HepG2 (cell line): ENCODE results near the gene WDR45B. TPM values are rescaled to one million over a fixed set of nuclear protein-coding genes. Genes with fewer than 3 reads are reported as not detected.

Experiments
- ATAC-seq: fragments of 200-7000 bp; cut with Tn5 transposase; 3 replicates; pipeline ENCODE4 v1.9.1; 2020; ENCODE audit warnings: mild to moderate bottlenecking, moderate library complexity
- BruUV-seq: library from RNA; stranded (reverse); fragments of 400-500 nt; replicated peaks from 2 replicates; lab custom pipeline; 2021; lab: Mats Ljungman, UMichigan
- CTCF ChIA-PET: fragments of 300-600 bp; formaldehyde crosslinking; extraction: SDS; loops from one replicate; lab custom pipeline; 2021; ENCODE audit warnings: low total read pairs, inconsistent platforms, low intra/inter-chr PET ratio; lab: Yijun Ruan, JAX
- POLR2A ChIA-PET: fragments of 350-600 bp; sonication (Branson Sonifier 250); formaldehyde crosslinking; loops from one replicate; lab custom pipeline; 2020; ENCODE audit warnings: antibody characterized with exemption, inconsistent platforms; lab: Yijun Ruan, JAX
- DNase-seq: peaks from one replicate; pipeline ENCODE4 v3.0.0-alpha.2; 2015; ENCODE audit warnings: low spot score
- FAIRE-seq: peaks from 3 replicates; lab custom pipeline; 2011; peaks lifted over from hg19 to GRCh38; lab: Jason Lieb, UNC
- H2AFZ ChIP-seq: one replicate; pipeline ENCODE4 v1.6.1; 2011; ENCODE audit warnings: low read length, inconsistent platforms
- H3K27ac ChIP-seq: fragments of 300-600 bp; 3 replicates; pipeline ENCODE4 v1.8.0; 2011; ENCODE audit warnings: mixed run types, mild to moderate bottlenecking, mixed read lengths, low read length, inconsistent platforms; ENCODE audit not compliant: insufficient read depth; ENCODE audit errors: extremely low read length
- H3K27me3 ChIP-seq, 2 experiments: fragments of 200-600 bp in 1 of 2; 2 replicates in 1 of 2; 3 replicates in 1 of 2; pipeline versions ENCODE4 v1.6.0 to v1.8.0; 2011; ENCODE audit warnings: low read length in 2 of 2, mild to moderate bottlenecking in 2 of 2, moderate library complexity in 2 of 2, inconsistent platforms in 1 of 2; ENCODE audit not compliant: insufficient read depth in 2 of 2, control insufficient read depth in 1 of 2
- H3K36me3 ChIP-seq, 2 experiments: fragments of 200-600 bp in 1 of 2; replicated peaks in 1 of 2; 2 replicates in 1 of 2; 3 replicates in 1 of 2; pipeline versions ENCODE4 v1.5.1 to v1.8.0; 2011; ENCODE audit warnings: low read length in 2 of 2, inconsistent platforms in 1 of 2; ENCODE audit not compliant: insufficient read depth in 2 of 2, control insufficient read depth in 1 of 2
- H3K4me1 ChIP-seq: 2 replicates; pipeline ENCODE4 v1.5.1; 2012; ENCODE audit warnings: low read length, inconsistent platforms; ENCODE audit not compliant: insufficient read depth
- H3K4me2 ChIP-seq: 2 replicates; pipeline ENCODE4 v1.6.0; 2011; ENCODE audit warnings: low read depth, low read length, inconsistent platforms
- H3K4me3 ChIP-seq, 3 experiments: fragments of 200-600 bp in 1 of 3; sonication (generic), shearing (Covaris generic) in 1 of 3; replicated peaks in 1 of 3; 2 replicates each; pipeline ENCODE4 v1.5.1; 2011 to 2016; ENCODE audit warnings: low read length in 3 of 3, inconsistent platforms in 2 of 3, low read depth in 2 of 3, mild to moderate bottlenecking in 2 of 3, control low read depth in 1 of 3, mixed read lengths in 1 of 3; ENCODE audit not compliant: insufficient read depth in 1 of 3
- H3K79me2 ChIP-seq: one replicate; pipeline ENCODE4 v1.6.1; 2011; ENCODE audit warnings: low read length, inconsistent platforms; ENCODE audit not compliant: insufficient read depth
- H3K9ac ChIP-seq: 2 replicates; pipeline ENCODE4 v1.6.0; 2011; ENCODE audit warnings: mild to moderate bottlenecking, low read depth, low read length, inconsistent platforms; ENCODE audit not compliant: insufficient read depth
- H3K9me3 ChIP-seq: 2 replicates; pipeline ENCODE4 v1.5.1; 2012; ENCODE audit warnings: mild to moderate bottlenecking, low read length
- H4K20me1 ChIP-seq: 2 replicates; pipeline ENCODE4 v1.6.0; 2011; ENCODE audit warnings: inconsistent platforms, mild to moderate bottlenecking, low read length, moderate library complexity; ENCODE audit not compliant: insufficient read depth
- AKNA ChIP-seq: sonication (generic); formaldehyde crosslinking; IDR thresholded peaks from 2 replicates; pipeline ENCODE4 v1.4.0; 2020; ENCODE audit warnings: missing genetic modification reagents, borderline replicate concordance
- MAFF ChIP-seq: IDR thresholded peaks from 2 replicates; pipeline ENCODE4 v1.6.1; 2011; ENCODE audit warnings: low read depth, low read length, improper control_type of control experiment
- MAFK ChIP-seq, 2 experiments: IDR thresholded peaks in 1 of 2; conservative IDR thresholded peaks in 1 of 2; 2 replicates each; pipeline ENCODE4 v1.6.1; 2011; ENCODE audit warnings: improper control_type of control experiment in 2 of 2, low read length in 2 of 2
- ZNF354B ChIP-seq: sonication (generic); formaldehyde crosslinking; IDR thresholded peaks from 2 replicates; pipeline ENCODE4 v1.8.0; 2022; ENCODE audit warnings: mild to moderate bottlenecking, missing genetic modification reagents
- WGBS: methylation state at CpG from one replicate; pipeline ENCODE4 v1.1.6; 2017; ENCODE audit warnings: low lambda C conversion rate; 5-methylcytosine and 5-hydroxymethylcytosine counted together
- in situ Hi-C: cut with HindIII; loops from 2 replicates; pipeline ENCODE4 v1.10.0; 2017; ENCODE audit warnings: low pct_unique_long_range_greater_than_20kb; ENCODE audit not compliant: extremely low pct_ligation_motif_present
- intact Hi-C: fragments of 100-400 bp; cut with micrococcal nuclease; formaldehyde crosslinking; loops from one replicate; pipeline ENCODE4 v1.10.0; 2022; ENCODE audit not compliant: unreplicated experiment
- polyA plus RNA-seq, 8 experiments: library from polyadenylated mRNA; depleted of rRNA in 3 of 8; stranded (reverse) in 7 of 8; unstranded in 1 of 8; fragments of >200 nt; fragmentation: Illumina TruSeq in 4 of 8; extraction: Trizol in 4 of 8; gene quantifications; 2 replicates each; pipeline versions ENCODE4 v1.2.1 to v1.2.3, GENCODE V29; 2011 to 2016; ENCODE audit warnings: low read depth in 4 of 8, missing spikeins in 1 of 8, mixed read lengths in 1 of 8; ENCODE audit not compliant: insufficient read depth in 1 of 8
- total RNA-seq, 5 experiments: library from RNA; depleted of rRNA; stranded (reverse); fragments of >200 nt; fragmentation: Illumina TruSeq; extraction: Trizol; gene quantifications; 2 replicates each; pipeline ENCODE4 v1.2.3, GENCODE V29; 2016; ENCODE audit warnings: low read depth in 1 of 5

The WDR45B gene
- total and polyA plus RNA-seq, 2 of the 13 experiments (the other 11 are each of a cell fraction or from before 2014, with no cell fraction given): 86.2 to 155 TPM

GRCh38 chr17:82632451-82632850 is 15.8 kb downstream of the WDR45B start (continued):
- TF ChIP-seq AKNA (CRISPR knock-in tag): no peak

GRCh38 chr17:82631544-82631943 is 16.7 kb downstream of the WDR45B start:
- H3K4me3 ChIP-seq: no peak overlapping the region
- TF ChIP-seq MAFF (peak; percentile 77), MAFK (conservative IDR thresholded peaks at IDR 0.05 in 1 of 2, IDR thresholded peaks at IDR 0.05 in 1 of 2; ENCODE audit: low read length in 2 of 2) (peak; percentile 74 to 85), ZNF354B (CRISPR knock-in tag) (no peak)
- no peaks in the 10 kb centered on the region for H3K27me3 ChIP-seq
- H3K79me2 ChIP-seq: peaks cover 72% of the 10 kb centered on the region
- H3K27ac ChIP-seq: no peak overlapping the region
- POLR2A ChIA-PET: no interaction called here
- peaks cover 22% of the 10 kb centered on the region for H4K20me1 ChIP-seq
- no peak for DNase-seq
- in situ Hi-C loops: no loop called here
- H3K36me3 ChIP-seq: peaks cover 25 to 75% of the 10 kb centered on the region in 2 experiments
- no peak for ATAC-seq
- peaks cover 27% of the 10 kb centered on the region for H3K4me1 ChIP-seq
- BruUV-seq: no TSS peak
- no peak overlapping the region for H2AFZ ChIP-seq
- no peak overlapping the region for H3K9ac ChIP-seq
- intact Hi-C loops: no loop called here
- FAIRE-seq: no peak
- whole genome bisulfite sequencing: 82% methylated on average over 6 of the region's 6 CpGs
- CTCF ChIA-PET: no interaction called here
- no peak overlapping the region for H3K4me2 ChIP-seq
- H3K9me3 ChIP-seq: no peaks in the 10 kb centered on the region
